Central memory CD4-positive, alpha-beta T cell (primary cell): Measurements from ENCODE around the gene DNAJB5.
A peak's percentile ranks its signal among the peaks of the same experiment; 100 is the strongest.
"Not testable (repeated sequence)": the region's sequence is repeated elsewhere in the genome, so short reads cannot be mapped to it uniquely, and the experiment has no call there.

Experiments
- DNase-seq: peaks from one replicate; pipeline ENCODE4 v3.0.0; 2022

Gene DNAJB5

GRCh38 chr9:35001285-35001677 lies 11.7 kb downstream of the DNAJB5 start:
- no peak for DNase-seq

DNA sequence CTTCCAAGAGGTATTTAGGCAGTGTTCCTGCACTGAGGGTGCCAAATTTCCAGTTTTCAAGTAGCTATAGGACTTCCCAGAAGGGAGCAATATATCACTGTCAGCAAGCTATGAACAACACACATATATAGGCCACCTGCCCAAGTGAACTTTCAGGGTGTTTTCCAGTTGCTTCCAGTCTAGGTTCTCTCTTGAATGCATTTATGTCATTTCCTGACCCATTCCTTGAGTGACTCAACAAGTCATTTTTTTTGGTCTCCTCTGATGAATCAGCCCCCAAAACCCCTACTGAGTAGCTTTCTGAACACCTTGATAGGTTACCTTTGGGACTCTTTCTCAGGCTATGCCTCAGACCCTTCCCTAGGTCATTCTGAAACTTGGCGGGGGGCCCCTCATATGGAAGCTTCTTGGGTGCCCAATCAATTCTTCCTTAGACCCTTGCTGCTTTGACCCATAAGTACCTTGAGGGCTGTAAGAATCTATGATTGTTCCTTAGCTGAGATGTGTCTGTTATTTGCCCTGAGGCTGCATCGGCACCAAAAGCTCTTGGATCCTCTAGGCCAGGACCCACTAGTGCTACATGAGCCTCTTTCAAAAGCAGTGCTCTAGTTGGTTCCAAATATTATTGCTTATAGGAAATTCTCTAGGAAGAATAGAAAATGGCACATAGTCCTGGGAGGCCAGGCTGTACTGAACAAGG lies 12.4 kb downstream of the DNAJB5 start:
- no peak for DNase-seq

GRCh38 chr9:35002623-35003022 lies 13.1 kb downstream of the DNAJB5 start:
- no peak for DNase-seq

DNA sequence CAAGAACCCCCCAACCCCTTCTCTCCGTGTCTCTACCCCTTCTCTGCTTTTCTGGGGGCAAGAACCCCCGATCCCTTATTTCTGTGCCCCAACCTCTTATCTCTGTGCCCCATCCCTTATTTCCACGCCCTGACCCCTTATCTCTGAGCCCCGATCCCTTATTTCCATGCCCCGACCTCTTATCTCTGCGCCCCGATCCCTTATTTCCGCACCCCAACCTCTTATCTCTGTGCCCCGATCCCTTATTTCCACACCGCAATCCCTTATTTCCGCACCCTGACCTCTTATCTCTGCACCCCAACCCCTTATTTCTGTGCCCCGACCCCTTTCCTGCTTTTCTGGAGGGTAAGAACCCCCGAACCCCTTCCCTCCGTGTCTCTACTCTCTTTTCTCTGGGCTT lies 14.8 kb downstream of the DNAJB5 start:
- not testable (repeated sequence) for DNase-seq

DNA sequence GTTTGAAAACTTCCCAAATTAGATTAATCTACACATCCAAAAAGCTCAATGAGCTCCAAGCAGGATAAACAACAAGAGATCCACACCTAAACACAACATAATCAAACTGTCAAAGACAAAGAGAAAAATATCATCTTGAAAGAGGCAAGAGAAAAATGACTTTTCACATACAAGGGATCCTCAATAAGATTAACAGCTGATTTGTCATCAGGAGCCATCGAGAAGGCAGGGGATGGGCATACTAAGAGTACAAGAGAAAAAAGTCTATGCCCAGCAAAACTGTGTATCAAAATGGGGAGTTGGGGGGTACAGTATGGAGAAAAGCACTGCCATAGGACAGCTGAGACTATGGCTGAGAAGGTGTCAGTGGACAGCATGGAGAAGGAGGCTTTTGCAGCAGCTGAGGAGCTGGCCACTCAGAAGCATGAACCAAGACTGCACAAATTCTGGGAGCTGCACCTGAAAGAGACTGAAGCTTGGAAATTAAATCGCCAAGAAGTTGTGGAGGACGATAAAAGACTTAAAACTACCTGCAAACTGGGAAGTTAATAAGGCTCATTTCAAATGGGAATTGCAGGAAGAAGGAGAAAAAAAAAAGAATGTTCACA lies 20.9 kb downstream of the DNAJB5 start:
- no peak for DNase-seq

DNA sequence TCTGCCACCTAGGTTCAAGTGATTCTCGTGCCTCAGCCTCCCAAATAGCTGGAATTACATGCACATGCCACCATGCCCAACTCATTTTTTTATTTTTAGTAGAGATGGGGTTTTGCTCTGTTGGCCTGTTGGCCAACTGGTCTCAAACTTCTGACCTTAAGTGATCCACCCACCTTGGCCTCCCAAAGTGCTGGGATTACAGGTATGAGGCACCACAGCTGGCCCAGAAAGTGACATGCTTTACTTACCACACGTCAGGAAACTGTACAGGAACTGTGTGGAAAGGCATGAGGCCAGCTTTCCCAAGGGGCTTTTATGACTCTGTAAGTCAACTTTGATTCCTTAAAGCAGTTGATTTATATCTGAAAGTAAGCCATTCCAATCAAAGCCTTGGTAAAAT lies 25.0 kb downstream of the DNAJB5 start:
- no peak for DNase-seq

DNA sequence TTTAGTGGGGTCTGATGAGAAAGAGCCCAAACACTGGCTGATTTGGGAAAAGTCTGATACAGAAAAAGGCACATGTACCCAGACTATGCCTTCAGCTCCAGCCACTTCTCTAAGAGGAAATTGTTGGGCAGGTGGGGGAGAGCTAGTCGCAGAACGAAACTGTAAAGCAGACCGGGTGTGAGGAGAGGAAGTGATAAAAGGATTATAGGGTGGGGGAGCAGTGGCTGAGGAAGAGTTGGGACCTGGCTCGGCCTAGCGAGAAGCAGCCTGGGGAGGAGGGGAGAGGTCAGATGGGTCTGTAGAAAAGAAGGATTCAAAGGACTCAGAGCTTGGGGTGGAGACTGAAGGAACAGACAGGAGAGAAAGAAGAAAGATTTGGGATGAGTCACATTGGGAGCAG lies 33.9 kb downstream of the DNAJB5 start:
- DNase-seq, result not testable (repeated sequence)

DNA sequence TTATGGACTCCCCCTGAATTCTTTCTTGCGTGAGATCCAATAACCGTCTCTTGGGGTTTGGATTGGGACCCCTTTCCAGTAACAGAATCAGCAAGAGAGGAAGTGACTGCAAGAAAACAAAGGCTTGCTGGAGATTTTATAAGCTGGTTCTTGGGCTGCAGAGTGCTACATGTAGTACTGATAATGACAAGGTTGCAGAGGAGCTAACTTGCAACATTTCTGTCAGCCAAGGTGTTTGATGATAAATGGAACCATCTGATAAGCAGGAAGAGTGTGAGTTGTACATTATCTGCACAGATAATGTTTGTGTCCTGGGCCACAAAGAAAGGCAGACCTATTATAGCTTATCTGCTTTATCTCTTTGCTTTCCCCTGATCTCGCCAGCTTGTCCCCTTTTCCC lies 37.1 kb downstream of the DNAJB5 start:
- DNase-seq, result no peak

- no peak for DNase-seq
These were observed 37.8 kb downstream of the DNAJB5 start for GRCh38 chr9:35027374-35027773.

DNA sequence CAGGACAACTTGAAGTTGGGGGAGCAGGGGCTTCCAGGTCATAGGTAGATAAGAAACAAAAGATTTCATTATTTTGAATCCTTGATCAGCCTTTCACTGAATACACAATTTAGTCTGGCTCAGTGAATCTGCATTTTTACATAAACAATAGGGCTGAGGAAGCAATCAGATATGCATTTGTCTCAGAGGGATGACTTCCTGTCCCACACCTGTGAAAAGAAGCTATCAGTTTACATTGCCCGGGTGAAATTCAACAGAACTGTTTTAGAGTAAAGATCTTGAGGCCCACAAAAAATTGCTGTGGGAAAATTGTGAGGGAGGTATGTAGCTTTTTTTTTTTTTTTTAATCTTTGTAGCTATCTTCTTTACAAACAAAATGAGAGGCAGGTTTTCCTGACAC lies 38.3 kb downstream of the DNAJB5 start:
- no peak for DNase-seq

GRCh38 chr9:35028341-35028740 lies 38.8 kb downstream of the DNAJB5 start:
- DNase-seq, result no peak

- DNase-seq, result no peak
These were observed 39.7 kb downstream of the DNAJB5 start for GRCh38 chr9:35029241-35029640.

GRCh38 chr9:35029852-35030251 lies 40.3 kb downstream of the DNAJB5 start:
- DNase-seq, result no peak

DNA sequence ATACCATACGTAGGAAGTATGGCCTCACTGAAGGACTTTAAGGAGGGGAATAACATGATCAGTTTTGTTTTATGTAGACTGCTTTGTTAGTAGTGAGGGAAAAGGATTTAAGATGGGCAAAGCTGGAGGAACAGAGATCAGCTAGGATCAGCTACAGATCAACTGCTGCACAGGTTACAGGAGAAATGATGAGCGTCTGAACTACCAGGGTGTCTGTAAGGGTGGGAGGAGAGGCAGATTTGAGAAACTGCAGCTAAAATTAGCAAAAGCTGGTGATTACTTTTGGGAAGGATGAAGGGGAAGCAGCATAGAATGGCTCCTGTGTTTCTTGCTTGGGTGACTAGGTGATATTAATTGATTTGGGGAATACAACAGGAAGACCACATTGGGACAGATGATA lies 43.6 kb downstream of the DNAJB5 start:
- DNase-seq, result no peak

GRCh38 chr9:35035851-35036701 lies 46.5 kb downstream of the DNAJB5 start:
- DNase-seq, result peak; percentile 34

GRCh38 chr9:35042081-35042604 lies 52.6 kb downstream of the DNAJB5 start:
- DNase-seq, result no peak

- no peak for DNase-seq
These were observed 53.5 kb downstream of the DNAJB5 start for GRCh38 chr9:35042891-35043545.

- DNase-seq, result no peak
These were observed 54.5 kb downstream of the DNAJB5 start for GRCh38 chr9:35044071-35044470.
